HCT116 (cell line): ENCODE data around the gene NEURL4. TPM values are rescaled to one million over a fixed set of nuclear protein-coding genes. Genes with fewer than 3 reads are reported as not detected.

Experiments used
- ATAC-seq: fragments of 200-7000 bp; cut with Tn5 transposase; 2 replicates; pipeline ENCODE4 v1.9.1; 2020; ENCODE audit warnings: mild to moderate bottlenecking, moderate library complexity
- BruUV-seq: library from RNA; stranded (reverse); fragments of 400-500 nt; replicated peaks from 2 replicates; lab custom pipeline; 2021; lab: Mats Ljungman, UMichigan
- CTCF ChIA-PET: fragments of 300-600 bp; sonication (Branson Sonifier 250); formaldehyde crosslinking; loops from one replicate; lab custom pipeline; 2021; ENCODE audit warnings: antibody characterized with exemption; lab: Charles Lee
- POLR2A ChIA-PET: fragments of 300-600, 350-600 bp; sonication (Branson Sonifier 250); formaldehyde crosslinking; loops from one replicate; lab custom pipeline; 2021; ENCODE audit warnings: antibody characterized with exemption; lab: Charles Lee
- RAD21 ChIA-PET, 2 experiments: fragments of 300-600 bp; sonication (Branson Sonifier 250); formaldehyde crosslinking; loops; one replicate each; lab custom pipeline; 2023; ENCODE audit warnings: low total read pairs in 2 of 2; ENCODE audit not compliant: uncharacterized antibody in 2 of 2, unreplicated experiment in 2 of 2, low non-redundant PET in 1 of 2; lab: Charles Lee
- DNase-seq: peaks from one replicate; pipeline ENCODE4 v3.0.0-alpha.2; 2010; ENCODE audit warnings: low read depth, low spot score
- H2AFZ ChIP-seq: fragments of 200-600 bp; shearing (Covaris generic), sonication (generic); 2 replicates; pipeline ENCODE4 v1.6.1; 2017; ENCODE audit warnings: low read depth, mixed run types, mixed read lengths, antibody characterized with exemption, low read length; ENCODE audit not compliant: poor library complexity, severe bottlenecking
- H3K27ac ChIP-seq: 2 replicates; pipeline ENCODE4 v1.5.1; 2012; ENCODE audit warnings: low read depth, low read length
- H3K27me3 ChIP-seq: fragments of 200-600 bp; sonication (generic); 2 replicates; pipeline ENCODE4 v1.6.1; 2016; ENCODE audit warnings: mixed run types, low read length, mixed read lengths; ENCODE audit not compliant: insufficient read depth
- H3K36me3 ChIP-seq, 2 experiments: fragments of 200-500 bp in 1 of 2; fragments of 200-600 bp in 1 of 2; sonication (Bioruptor generic) in 1 of 2; sonication (generic) in 1 of 2; 2 replicates each; pipeline versions ENCODE4 v1.5.1 to v1.6.1; 2014 to 2016; ENCODE audit warnings: low read length in 2 of 2, inconsistent platforms in 1 of 2, mixed read lengths in 1 of 2, mixed run types in 1 of 2; ENCODE audit not compliant: insufficient read depth in 2 of 2, control insufficient read depth in 1 of 2
- H3K4me1 ChIP-seq, 2 experiments: fragments of 200-600 bp in 1 of 2; sonication (generic) in 1 of 2; 2 replicates each; pipeline versions ENCODE4 v1.5.1 to v1.6.1; 2012 to 2017; ENCODE audit warnings: low read length in 2 of 2, inconsistent platforms in 1 of 2, mild to moderate bottlenecking in 1 of 2, mixed read lengths in 1 of 2, mixed run types in 1 of 2, moderate library complexity in 1 of 2; ENCODE audit not compliant: insufficient read depth in 2 of 2, control insufficient read depth in 1 of 2
- H3K4me2 ChIP-seq: fragments of 200-600 bp; sonication (generic); 2 replicates; pipeline ENCODE4 v1.6.1; 2017; ENCODE audit warnings: mixed run types, low read length, mixed read lengths
- H3K4me3 ChIP-seq, 2 experiments: fragments of 200-600 bp in 1 of 2; sonication (generic) in 1 of 2; replicated peaks in 1 of 2; 2 replicates each; pipeline ENCODE4 v1.5.1; 2011 to 2016; ENCODE audit warnings: low read length in 2 of 2, control low read depth in 1 of 2, low read depth in 1 of 2, mild to moderate bottlenecking in 1 of 2, mixed read lengths in 1 of 2, mixed run types in 1 of 2
- H3K79me2 ChIP-seq: fragments of 200-600 bp; sonication (generic); 2 replicates; pipeline ENCODE4 v1.6.1; 2017; ENCODE audit warnings: mild to moderate bottlenecking, mixed run types, low read length, moderate library complexity, mixed read lengths; ENCODE audit not compliant: insufficient read depth
- H3K9ac ChIP-seq: fragments of 200-600 bp; sonication (generic); 2 replicates; pipeline ENCODE4 v1.6.1; 2016; ENCODE audit warnings: low read length, mixed read lengths
- H3K9me2 ChIP-seq: fragments of 200-600 bp; sonication (generic), shearing (Covaris generic); 2 replicates; pipeline ENCODE4 v1.6.1; 2017; ENCODE audit warnings: mixed run types, mild to moderate bottlenecking, moderate library complexity; ENCODE audit not compliant: insufficient read depth
- H3K9me3 ChIP-seq, 2 experiments: fragments of 200-500 bp in 1 of 2; fragments of 200-600 bp in 1 of 2; sonication (Bioruptor generic) in 1 of 2; sonication (generic) in 1 of 2; 2 replicates each; pipeline ENCODE4 v1.6.1; 2014 to 2017; ENCODE audit warnings: low read length in 2 of 2, mixed read lengths in 2 of 2, inconsistent platforms in 1 of 2, low read depth in 1 of 2, mild to moderate bottlenecking in 1 of 2, mixed run types in 1 of 2, moderate library complexity in 1 of 2; ENCODE audit not compliant: control insufficient read depth in 1 of 2, insufficient read depth in 1 of 2
- H4K20me1 ChIP-seq: fragments of 200-600 bp; sonication (generic), shearing (Covaris generic); 2 replicates; pipeline ENCODE4 v1.6.1; 2017; ENCODE audit warnings: mixed run types, mild to moderate bottlenecking, moderate library complexity; ENCODE audit not compliant: insufficient read depth
- CEBPB ChIP-seq: IDR thresholded peaks from 2 replicates; pipeline ENCODE4 v1.6.1; 2012; ENCODE audit warnings: low read depth
- EGR1 ChIP-seq: IDR thresholded peaks from 2 replicates; pipeline ENCODE4 v1.6.1; 2012; ENCODE audit warnings: low read depth
- EZH2 ChIP-seq: fragments of 200-600 bp; sonication (generic); IDR thresholded peaks from 2 replicates; pipeline ENCODE4 v1.6.1; 2017; ENCODE audit warnings: antibody characterized with exemption, mixed run types
- EZH2phosphoT487 ChIP-seq: fragments of 200-600 bp; IDR thresholded peaks from 2 replicates; pipeline ENCODE4 v1.6.1; 2018; ENCODE audit warnings: antibody characterized with exemption, borderline replicate concordance
- RAD21 ChIP-seq: IDR thresholded peaks from 2 replicates; pipeline ENCODE4 v1.6.1; 2012; ENCODE audit warnings: low read depth, mild to moderate bottlenecking
- intact Hi-C: fragments of 100-400 bp; cut with micrococcal nuclease; formaldehyde crosslinking; loops from 2 replicates; pipeline ENCODE4 v1.10.0; 2022
- total RNA-seq: library from RNA; stranded (reverse); gene quantifications from one replicate; pipeline ENCODE4 v1.2.1, GENCODE V29; 2021; ENCODE audit not compliant: unreplicated experiment
- TF ChIP-seq, protein P1 (sequence below): IDR thresholded peaks from 2 replicates; pipeline ENCODE4 v1.6.1; 2012; ENCODE audit warnings: low read depth
- TF ChIP-seq, protein P2 (sequence below): IDR thresholded peaks from 2 replicates; pipeline ENCODE4 v1.6.1; 2012

NEURL4 gene
- total RNA-seq, 1 experiment from 2014 or later = 56.9 TPM

DNA sequence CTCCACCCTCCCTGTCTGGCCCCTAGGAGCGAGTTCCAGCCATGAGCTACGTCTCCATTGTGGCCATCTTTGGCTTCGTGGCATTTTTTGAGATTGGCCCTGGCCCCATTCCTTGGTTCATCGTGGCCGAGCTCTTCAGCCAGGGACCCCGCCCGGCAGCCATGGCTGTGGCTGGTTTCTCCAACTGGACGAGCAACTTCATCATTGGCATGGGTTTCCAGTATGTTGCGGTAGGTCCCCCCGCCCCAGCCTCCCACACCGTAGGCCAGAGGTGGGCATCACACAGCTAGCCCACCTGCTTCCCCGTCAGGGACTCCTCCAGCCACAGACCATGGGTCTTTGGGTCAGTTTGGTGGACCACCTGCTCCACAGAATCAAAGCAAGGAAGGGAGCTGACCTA is 43.5 kb downstream of the NEURL4 start:
- Histone ChIP-seq H3K27me3 (no peaks in the 10 kb centered on the region), H2AFZ (no peak overlapping the region), H3K36me3 (no peaks in the 10 kb centered on the region), H3K9me3 (no peaks in the 10 kb centered on the region), H4K20me1 (no peaks in the 10 kb centered on the region), H3K27ac (no peak overlapping the region), H3K4me2 (no peak overlapping the region), H3K9ac (no peak overlapping the region), H3K9me2 (no peaks in the 10 kb centered on the region), H3K4me1 (peaks cover 10 to 25% of the 10 kb centered on the region in 2 experiments), H3K4me3 (no peak overlapping the region), H3K79me2 (no peaks in the 10 kb centered on the region)
- no peak for TF ChIP-seq CEBPB
- TF ChIP-seq, protein P1, sequence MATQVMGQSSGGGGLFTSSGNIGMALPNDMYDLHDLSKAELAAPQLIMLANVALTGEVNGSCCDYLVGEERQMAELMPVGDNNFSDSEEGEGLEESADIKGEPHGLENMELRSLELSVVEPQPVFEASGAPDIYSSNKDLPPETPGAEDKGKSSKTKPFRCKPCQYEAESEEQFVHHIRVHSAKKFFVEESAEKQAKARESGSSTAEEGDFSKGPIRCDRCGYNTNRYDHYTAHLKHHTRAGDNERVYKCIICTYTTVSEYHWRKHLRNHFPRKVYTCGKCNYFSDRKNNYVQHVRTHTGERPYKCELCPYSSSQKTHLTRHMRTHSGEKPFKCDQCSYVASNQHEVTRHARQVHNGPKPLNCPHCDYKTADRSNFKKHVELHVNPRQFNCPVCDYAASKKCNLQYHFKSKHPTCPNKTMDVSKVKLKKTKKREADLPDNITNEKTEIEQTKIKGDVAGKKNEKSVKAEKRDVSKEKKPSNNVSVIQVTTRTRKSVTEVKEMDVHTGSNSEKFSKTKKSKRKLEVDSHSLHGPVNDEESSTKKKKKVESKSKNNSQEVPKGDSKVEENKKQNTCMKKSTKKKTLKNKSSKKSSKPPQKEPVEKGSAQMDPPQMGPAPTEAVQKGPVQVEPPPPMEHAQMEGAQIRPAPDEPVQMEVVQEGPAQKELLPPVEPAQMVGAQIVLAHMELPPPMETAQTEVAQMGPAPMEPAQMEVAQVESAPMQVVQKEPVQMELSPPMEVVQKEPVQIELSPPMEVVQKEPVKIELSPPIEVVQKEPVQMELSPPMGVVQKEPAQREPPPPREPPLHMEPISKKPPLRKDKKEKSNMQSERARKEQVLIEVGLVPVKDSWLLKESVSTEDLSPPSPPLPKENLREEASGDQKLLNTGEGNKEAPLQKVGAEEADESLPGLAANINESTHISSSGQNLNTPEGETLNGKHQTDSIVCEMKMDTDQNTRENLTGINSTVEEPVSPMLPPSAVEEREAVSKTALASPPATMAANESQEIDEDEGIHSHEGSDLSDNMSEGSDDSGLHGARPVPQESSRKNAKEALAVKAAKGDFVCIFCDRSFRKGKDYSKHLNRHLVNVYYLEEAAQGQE = no peak
- no peak for TF ChIP-seq EZH2
- no peak for TF ChIP-seq EZH2phosphoT487
- TF ChIP-seq, protein P2, sequence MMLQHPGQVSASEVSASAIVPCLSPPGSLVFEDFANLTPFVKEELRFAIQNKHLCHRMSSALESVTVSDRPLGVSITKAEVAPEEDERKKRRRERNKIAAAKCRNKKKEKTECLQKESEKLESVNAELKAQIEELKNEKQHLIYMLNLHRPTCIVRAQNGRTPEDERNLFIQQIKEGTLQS = no peak
- no peak for TF ChIP-seq RAD21
- no peak for TF ChIP-seq EGR1
- no peak for DNase-seq
- no peak for ATAC-seq
- POLR2A ChIA-PET = no interaction called here
- CTCF ChIA-PET = interaction anchor here (1.1 kb wide), 1 partner anchor 11 kb away, joined by 4 read pairs; no protein-coding TSS in a partner anchor
- RAD21 ChIA-PET = no interaction called here
- intact Hi-C loops = no loop called here
- BruUV-seq = no TSS peak
